HFFc6 (cell line): ENCODE data around the gene INTS11. TPM values are rescaled to one million over a fixed set of nuclear protein-coding genes. Genes with fewer than 3 reads are reported as not detected.
A peak's percentile ranks its signal among the peaks of the same experiment; 100 is the strongest.
"Not testable (repeated sequence)": the region's sequence is repeated elsewhere in the genome, so short reads cannot be mapped to it uniquely, and the experiment has no call there.

Experiments used
- DNase-seq: peaks from one replicate; pipeline ENCODE4 v3.0.0-alpha.2; 2018
- H3K27ac Mint-ChIP-seq: 2 replicates; pipeline ENCODE4 v1.8.0; 2020; ENCODE audit warnings: mild to moderate bottlenecking, mixed read lengths
- H3K27me3 Mint-ChIP-seq: 2 replicates; pipeline ENCODE4 v1.8.0; 2021; ENCODE audit warnings: mild to moderate bottlenecking, moderate library complexity, mixed read lengths; ENCODE audit not compliant: insufficient read depth
- H3K36me3 Mint-ChIP-seq: 2 replicates; pipeline ENCODE4 v1.8.0; 2021; ENCODE audit warnings: low read depth, mixed read lengths
- H3K4me1 Mint-ChIP-seq: 2 replicates; pipeline ENCODE4 v1.8.0; 2020; ENCODE audit warnings: low read depth, mixed read lengths
- H3K4me3 Mint-ChIP-seq: 2 replicates; pipeline ENCODE4 v1.8.0; 2020; ENCODE audit warnings: mild to moderate bottlenecking, moderate library complexity, mixed read lengths
- H3K9me3 Mint-ChIP-seq: 2 replicates; pipeline ENCODE4 v1.8.0; 2020; ENCODE audit warnings: mild to moderate bottlenecking, mixed read lengths
- CTCF ChIP-seq: fragments of 200-600 bp; sonication (generic); IDR thresholded peaks from 2 replicates; pipeline ENCODE4 v1.5.0; 2021; ENCODE audit warnings: antibody characterized with exemption, mild to moderate bottlenecking
- total RNA-seq, 6 experiments: library from RNA; stranded (reverse); fragmentation: NEBNext Ultra II Directional; extraction: Animal tissue kit (Norgen Biotek cat#: 25700); gene quantifications; 2 replicates in 1 of 6; 3 replicates in 5 of 6; pipeline ENCODE4 v1.2.3, GENCODE V29; 2021

The INTS11 gene
- total RNA-seq, 6 experiments from 2014 or later: 65.6 to 78.3 (median 69.8) TPM

DNA sequence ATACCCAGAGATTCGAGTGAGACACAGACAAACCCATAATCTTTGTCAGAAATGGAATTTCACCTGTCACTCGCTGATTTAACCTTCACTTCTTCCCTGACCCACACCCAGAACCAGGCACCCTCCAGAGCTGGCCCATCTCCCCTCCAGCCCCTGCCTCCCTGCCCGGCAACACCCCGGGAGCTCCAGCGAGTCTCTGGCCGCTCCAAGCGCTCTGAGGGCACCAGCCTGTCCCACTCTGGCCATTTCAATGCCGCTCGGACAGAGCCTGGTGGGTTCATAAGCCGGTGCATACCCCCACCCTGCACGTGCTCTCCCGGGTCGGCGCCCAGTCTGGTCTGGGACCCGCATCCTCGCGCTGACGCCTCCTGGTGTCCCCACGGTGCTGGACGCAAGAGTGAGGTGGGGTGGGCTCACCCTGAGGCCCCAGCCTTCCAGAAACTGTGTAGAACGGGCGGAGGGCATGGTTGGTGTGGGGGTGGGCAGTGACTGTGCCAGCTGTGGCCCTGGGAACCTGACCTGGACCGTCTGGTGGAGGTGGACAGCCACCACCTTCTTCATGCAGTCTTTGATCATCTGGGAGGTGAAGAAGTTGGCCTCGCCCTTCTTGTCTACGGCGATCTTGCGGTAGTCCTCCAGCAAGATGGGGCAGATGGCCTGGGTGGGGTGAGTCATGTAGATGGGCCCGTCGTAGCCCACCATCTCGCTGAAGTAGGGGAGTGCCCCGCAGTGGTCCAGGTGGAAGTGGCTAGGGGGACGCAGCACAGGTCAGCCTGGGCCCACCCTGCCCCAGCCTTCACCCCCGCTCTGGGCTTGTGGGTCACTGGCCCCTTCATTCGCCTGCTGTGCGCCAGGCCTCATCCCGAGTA lies 5.4 kb downstream of the INTS11 start:
- H3K27ac Mint-ChIP-seq: peak overlapping the region; percentile 91
- peaks cover 18% of the 10 kb centered on the region for H3K27me3 Mint-ChIP-seq
- H3K36me3 Mint-ChIP-seq: peaks cover 9% of the 10 kb centered on the region
- no peaks in the 10 kb centered on the region for H3K9me3 Mint-ChIP-seq
- peaks cover 45% of the 10 kb centered on the region for H3K4me1 Mint-ChIP-seq
- TF ChIP-seq CTCF: 0 out of 2 replicates have a peak, but pooled peaks have one; percentile 11
- DNase-seq: no peak
- H3K4me3 Mint-ChIP-seq: no peak overlapping the region

DNA sequence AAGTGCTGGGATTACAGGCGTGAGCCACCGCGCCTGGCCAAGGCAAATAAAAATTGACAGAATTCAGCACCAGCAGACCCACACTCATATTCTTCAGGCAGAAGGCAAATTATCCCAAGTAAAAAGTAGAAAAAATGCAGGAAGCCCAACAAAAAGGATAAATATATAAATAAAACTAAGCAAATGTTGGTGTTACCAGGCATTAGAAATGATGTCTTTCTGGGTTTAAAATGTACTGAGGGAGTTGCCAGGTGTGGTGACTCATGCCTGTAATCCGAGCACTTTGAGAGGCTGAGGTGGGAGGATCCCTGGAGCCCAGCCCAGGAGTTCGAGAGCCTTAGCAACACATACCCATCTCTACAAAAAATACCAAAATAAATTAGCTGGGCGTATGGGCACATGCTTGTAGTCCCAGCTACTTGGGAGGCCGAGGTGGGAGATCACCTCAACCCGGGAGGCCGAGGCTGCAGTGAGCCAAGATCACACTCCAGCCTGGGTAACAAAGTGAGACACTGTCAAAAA lies 6.3 kb downstream of the INTS11 start:
- H3K4me3 Mint-ChIP-seq: peak overlapping the region; percentile 9; the same call in 1 of the 2 replicates
- H3K27ac Mint-ChIP-seq: peak overlapping the region; percentile 91
- H3K4me1 Mint-ChIP-seq: peaks cover 38% of the 10 kb centered on the region
- no peak for TF ChIP-seq CTCF
- peak; percentile 95 for DNase-seq
- H3K36me3 Mint-ChIP-seq: peaks cover 5% of the 10 kb centered on the region; the same call in 1 of the 2 replicates
- H3K27me3 Mint-ChIP-seq: peaks cover 13% of the 10 kb centered on the region
- H3K9me3 Mint-ChIP-seq: no peaks in the 10 kb centered on the region

DNA sequence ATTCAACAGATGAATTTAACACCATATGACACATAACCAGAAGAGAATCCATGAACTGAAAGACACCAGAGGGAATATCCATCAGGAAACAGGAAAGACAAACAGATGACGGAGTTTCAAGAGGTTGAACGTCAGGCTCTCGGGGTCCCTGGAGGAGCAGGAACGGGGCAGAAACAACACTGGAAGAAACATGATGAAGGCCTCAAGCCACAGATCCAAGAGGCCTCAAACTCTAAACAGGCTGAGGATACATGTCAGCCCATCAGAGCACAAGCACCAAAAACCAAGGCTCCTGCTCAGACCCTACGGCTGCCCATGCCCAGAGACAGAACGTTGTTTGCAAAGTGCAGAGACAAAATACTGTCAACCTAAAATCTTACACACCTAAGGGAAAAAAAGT lies 7.0 kb downstream of the INTS11 start:
- Mint-ChIP-seq H3K4me3 (peak overlapping the region; percentile 23; the same call in 1 of the 2 replicates), H3K36me3 (peaks cover 5% of the 10 kb centered on the region; the same call in 1 of the 2 replicates), H3K27ac (peak overlapping the region; percentile 78), H3K9me3 (no peaks in the 10 kb centered on the region), H3K27me3 (peaks cover 15% of the 10 kb centered on the region), H3K4me1 (peaks cover 31% of the 10 kb centered on the region)
- no peak for DNase-seq
- no peak for TF ChIP-seq CTCF

- not testable (repeated sequence) for H3K36me3 Mint-ChIP-seq, DNase-seq, H3K9me3 Mint-ChIP-seq, H3K4me3 Mint-ChIP-seq
- Mint-ChIP-seq H3K27ac (peak overlapping the region; percentile 42; the same call in 1 of the 2 replicates), H3K4me1 (peaks cover 25% of the 10 kb centered on the region), H3K27me3 (peaks cover 15% of the 10 kb centered on the region)
Measured at GRCh38 chr1:1316199-1316598, 8.3 kb downstream of the INTS11 start.

- no peak for DNase-seq
- Mint-ChIP-seq H3K4me1 (peaks cover 25% of the 10 kb centered on the region), H3K27me3 (peaks cover 15% of the 10 kb centered on the region), H3K36me3 (peaks cover 5% of the 10 kb centered on the region; the same call in 1 of the 2 replicates), H3K4me3 (no peak overlapping the region), H3K9me3 (no peaks in the 10 kb centered on the region), H3K27ac (no peak overlapping the region; the same call in 1 of the 2 replicates)
- no peak for TF ChIP-seq CTCF
Measured at GRCh38 chr1:1315435-1315954, 9.0 kb downstream of the INTS11 start.
